Mucosa of gallbladder (tissue), 1 donor: ENCODE data around the gene UBE2Q1. TPM values are rescaled to one million over a fixed set of nuclear protein-coding genes. Genes with fewer than 3 reads are reported as not detected.
A peak's percentile ranks its signal among the peaks of the same experiment; 100 is the strongest.

Experiments
- DNase-seq: peaks from one replicate; pipeline ENCODE4 v3.0.0-alpha.2; 2020; ENCODE audit warnings: low spot score
- total RNA-seq: library from RNA; stranded (reverse); gene quantifications from one replicate; pipeline ENCODE4 v1.2.1, GENCODE V29; 2021
- donor health status: DM: no; HTN: no; CAD: no.

UBE2Q1 gene
- total RNA-seq, 1 donor from 2014 or later: 84.0 TPM

- no peak for DNase-seq
Observed at GRCh38 chr1:154577346-154578057, 19.0 kb upstream of the UBE2Q1 start.

GRCh38 chr1:154575951-154576566 lies 17.6 kb upstream of the UBE2Q1 start:
- no peak for DNase-seq

GRCh38 chr1:154575147-154575927 lies 16.9 kb upstream of the UBE2Q1 start:
- no peak for DNase-seq

GRCh38 chr1:154574716-154575115 lies 16.3 kb upstream of the UBE2Q1 start:
- no peak for DNase-seq

DNA sequence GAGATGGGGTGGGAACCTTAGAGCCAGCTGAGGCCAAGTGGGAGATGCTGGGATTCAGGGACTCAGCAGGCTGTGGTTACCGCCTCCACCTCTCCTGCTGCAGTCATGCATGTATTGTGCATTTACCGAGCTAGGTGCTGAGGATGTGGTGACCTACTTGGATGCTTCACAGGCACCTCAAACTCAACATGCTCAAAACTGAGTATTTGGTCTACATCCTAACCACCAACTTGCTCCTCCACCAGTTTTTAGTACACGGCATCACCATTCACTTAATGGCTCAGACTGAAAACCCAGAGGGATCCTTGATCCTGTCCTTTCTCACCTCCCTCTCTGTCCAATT lies 14.7 kb upstream of the UBE2Q1 start:
- no peak for DNase-seq

DNA sequence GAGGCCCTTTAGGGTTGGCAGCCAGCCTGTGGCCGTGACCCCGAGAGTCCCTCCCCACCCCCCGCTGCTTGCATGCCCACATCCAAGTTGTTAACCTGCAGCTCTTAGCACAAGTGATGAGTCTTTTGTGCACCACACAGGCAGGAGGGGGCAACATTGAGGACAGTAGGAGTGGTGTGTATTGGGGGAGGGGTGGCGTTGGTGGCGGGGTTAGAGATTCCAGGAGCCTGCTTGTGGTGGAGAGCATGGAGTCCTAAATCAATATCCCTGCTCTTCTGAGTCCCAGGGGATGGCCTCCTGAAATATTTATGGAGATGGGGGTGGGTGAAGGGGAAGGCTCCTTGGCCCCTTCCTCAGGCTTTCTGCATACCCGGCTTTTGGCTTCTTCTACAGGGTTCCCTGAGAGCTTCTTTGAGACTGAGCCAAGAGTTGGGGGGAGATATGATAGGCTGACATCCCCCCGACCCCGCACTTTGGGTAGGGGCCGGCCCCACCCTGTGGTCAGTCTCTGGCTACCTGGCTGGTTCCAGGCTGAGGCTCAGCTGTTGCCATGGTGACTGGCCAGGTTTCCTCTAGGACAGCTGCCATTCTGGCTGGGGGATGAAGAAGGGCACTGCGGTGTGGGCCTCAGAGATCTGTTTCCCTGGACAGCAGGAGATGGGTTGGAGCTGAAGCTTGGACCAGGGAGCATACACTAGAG lies 14.2 kb upstream of the UBE2Q1 start:
- no peak for DNase-seq

- DNase-seq: no peak
Observed at GRCh38 chr1:154571964-154572288, 13.5 kb upstream of the UBE2Q1 start.

GRCh38 chr1:154571244-154571963 lies 12.9 kb upstream of the UBE2Q1 start:
- no peak for DNase-seq

- no peak for DNase-seq
Observed at GRCh38 chr1:154568157-154568815, 9.8 kb upstream of the UBE2Q1 start.

DNA sequence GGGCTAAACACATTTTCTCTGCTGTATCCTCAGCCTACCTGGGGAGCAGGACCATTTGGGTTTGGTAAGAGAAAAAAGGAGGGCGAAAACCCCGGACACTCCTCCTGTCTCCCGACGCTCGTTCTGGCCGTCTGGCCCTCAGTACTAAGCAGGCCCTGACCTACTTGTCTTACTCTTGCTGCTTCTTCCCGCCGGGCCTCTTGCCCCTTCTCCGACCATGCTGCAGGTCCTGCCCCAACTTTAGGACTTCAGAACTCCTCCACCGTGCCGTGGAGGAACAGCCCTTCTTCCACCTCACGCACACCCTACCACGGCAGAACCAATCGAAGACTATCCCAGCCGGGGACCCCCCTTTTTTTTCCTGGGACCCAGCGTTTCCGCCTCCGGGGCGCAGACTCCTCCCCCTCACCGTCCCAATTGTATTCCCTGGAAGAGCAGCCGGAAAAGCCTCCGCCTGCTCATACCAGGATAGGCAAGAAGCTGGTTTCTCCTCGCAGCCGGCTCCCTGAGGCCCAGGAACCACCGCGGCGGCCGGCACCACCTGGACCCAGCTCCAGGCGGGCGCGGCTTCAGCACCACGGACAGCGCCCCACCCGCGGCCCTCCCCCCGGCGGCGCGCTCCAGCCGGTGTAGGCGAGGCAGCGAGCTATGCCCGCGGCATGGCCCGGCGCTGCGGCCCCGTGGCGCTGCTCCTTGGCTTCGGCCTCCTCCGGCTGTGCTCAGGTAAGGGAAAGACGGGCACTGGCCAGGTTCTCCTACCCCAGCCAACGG lies 9.1 kb upstream of the UBE2Q1 start, which contains the start of gene CHRNB2:
Gene CHRNB2 (plus strand): TSS at position 393 of the 771 bp plus-strand sequence. CDS start 267 bp downstream, at position 660.
- peak; percentile 70 for DNase-seq

GRCh38 chr1:154565876-154566275 lies 7.4 kb upstream of the UBE2Q1 start:
- no peak for DNase-seq

GRCh38 chr1:154559466-154560044 lies 1.1 kb upstream of the UBE2Q1 start:
- DNase-seq: peak; percentile 89

DNA sequence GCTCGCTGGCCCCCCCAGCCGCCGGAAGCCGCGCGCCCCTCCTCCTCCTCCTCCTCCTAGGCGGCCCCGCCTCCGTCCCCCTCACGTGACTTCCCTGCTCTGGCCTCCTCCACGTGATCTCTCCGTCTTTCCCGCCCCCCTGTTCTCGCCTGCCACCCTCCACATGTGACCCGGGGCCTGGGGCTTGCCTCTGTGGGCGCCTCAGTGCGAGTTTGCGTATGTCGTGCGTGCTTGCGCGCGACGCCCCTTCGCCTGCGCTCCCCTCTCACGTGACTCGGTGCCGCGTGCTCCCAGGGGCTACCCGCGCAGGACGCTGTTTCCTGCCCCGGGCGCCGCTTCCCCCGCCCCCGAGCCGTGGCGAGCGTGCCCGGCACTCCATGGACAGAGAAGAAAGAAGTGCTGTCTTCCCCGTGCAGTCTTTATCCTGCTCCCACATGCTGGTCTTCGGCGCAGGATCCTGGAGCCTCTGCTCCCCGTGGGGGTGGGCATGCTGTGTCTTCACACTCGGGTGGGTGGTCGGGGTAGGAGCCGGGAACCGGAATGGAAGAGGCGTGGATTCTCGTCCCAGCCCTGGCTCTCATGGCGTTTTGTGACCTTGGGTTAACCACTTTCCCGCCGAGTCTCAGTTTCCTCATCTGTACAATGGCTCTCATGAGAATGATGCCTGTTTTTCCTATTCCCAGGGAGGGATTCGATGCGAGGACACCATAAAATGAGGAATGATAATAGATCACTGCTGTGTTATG lies 431 bp upstream of the UBE2Q1 start:
- peak; percentile 99 for DNase-seq

GRCh38 chr1:154557248-154557938 lies 1.1 kb downstream of the UBE2Q1 start:
- no peak for DNase-seq

- peak; percentile 25 for DNase-seq
Observed at GRCh38 chr1:154556422-154556821, 2.0 kb downstream of the UBE2Q1 start.

GRCh38 chr1:154553056-154554030 lies 5.1 kb downstream of the UBE2Q1 start:
- DNase-seq: no peak

DNA sequence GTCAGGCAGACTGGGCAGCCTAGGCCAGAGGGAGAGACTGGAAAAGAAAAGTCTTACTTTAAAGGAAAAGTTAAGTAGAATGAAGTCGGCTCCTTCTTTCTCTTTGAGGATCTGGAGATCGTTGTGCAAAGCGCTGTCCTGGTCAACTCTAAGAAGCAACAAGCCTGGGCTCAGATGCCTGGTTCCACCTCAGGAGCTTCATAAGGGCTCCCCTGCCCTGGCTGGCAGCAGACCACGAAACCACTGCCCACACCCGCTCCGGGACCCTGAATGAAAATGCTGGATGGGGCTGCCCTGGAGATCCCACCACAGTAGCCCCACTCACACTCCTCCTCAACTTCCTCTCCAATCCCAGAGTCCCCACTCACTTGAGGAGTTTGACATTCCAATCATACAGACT lies 6.4 kb downstream of the UBE2Q1 start:
- no peak for DNase-seq
